ENCODE data around the gene ATP11A.

Gene ATP11A

GRCh38 chr13:112803422-112803821 lies 113.6 kb downstream of the ATP11A start:
- no peak for DNase-seq

DNA sequence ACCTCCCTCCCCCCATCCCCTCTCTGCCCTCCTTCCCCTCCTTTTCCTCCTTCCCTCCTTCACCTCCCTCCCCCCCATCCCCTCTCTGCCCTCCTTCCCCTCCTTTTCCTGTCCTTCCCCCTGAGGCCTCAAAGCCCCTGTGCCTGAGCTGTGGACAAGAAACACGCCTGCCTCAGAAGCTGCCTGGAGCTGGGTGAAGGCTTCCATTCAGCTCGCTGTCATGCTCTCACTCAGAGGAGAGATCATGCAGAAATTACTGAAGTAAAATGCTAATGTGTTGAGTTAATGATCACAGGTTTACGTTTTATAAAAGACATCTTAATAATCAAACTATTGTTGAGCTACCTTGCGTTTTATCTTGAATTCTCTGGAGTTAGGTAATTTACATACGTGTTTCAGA lies 114.5 kb downstream of the ATP11A start:
- no peak for DNase-seq

- no peak for DNase-seq
These were observed 117.2 kb downstream of the ATP11A start for GRCh38 chr13:112806739-112807652.

DNA sequence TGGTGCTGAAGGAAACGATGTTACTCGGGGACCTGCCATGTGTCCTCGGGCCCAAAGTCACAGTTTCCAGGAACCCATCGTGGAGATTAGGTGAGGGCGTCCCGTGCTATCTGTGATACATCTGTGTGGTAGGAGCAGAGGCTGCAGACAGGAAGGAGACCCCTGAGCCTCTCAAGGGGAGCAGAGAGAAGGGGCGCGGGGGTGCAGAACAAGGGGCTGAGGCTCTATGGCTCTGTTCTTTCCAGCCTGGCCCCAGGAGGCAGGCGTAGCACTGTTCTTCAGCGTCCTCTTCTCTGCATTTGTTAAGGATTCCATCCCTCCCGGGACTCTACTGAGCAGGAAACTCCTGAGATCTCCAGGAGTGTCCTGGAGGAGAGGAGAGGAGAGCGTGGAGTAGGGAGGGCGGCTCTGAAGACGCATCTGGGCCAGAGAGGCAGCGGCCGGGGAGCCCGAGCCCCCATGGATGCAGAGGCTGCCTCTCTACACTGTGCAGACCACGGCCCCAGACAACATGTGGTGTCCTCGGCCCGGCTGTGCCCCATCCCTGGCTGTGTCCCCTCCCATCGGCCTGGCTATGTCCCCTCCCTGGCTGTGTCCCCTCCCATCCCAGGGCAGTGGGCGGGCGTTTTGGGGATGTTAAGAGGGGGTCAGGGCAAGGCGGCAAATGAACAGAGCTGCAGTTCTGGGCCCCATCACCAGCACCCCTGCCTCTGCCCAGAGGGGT lies 118.0 kb downstream of the ATP11A start:
- DNase-seq = no peak

DNA sequence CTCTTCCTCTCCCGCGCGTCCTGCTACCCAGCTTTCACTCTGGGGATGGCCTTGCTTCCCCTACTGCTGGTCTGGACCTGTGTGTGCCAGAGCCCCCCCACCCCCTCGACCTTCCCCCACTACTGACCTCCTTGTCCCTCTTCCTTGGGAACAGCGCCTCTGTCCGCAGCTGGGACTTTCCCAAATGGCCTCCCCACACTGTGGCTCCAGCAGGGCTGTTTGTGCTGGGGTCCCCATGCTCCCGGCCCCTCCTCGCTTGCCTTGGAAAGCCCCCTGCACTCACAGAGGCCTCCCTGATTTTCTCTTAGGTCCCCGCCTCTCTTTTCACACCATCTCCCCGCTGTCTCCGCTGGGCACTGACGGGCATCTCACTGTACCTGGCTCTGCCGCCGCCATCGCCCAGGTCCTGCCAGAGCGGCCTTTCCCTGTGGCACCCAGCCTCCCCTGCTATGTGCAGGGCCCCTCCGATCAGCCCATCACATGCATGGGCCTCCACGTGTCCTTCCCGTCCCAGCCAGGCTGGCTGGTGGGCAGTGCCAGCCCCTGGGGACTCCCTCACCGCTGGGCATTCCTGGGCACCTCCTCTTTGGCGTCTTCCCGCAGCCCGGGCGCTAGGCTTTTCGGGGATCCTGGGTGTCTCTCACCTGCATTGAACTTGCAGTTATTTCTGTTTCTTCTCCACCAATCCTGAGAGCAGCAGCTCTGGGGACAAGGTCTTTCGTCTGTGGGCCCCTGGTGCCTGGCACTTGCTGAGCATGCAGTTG lies 118.7 kb downstream of the ATP11A start:
- no peak for DNase-seq

DNA sequence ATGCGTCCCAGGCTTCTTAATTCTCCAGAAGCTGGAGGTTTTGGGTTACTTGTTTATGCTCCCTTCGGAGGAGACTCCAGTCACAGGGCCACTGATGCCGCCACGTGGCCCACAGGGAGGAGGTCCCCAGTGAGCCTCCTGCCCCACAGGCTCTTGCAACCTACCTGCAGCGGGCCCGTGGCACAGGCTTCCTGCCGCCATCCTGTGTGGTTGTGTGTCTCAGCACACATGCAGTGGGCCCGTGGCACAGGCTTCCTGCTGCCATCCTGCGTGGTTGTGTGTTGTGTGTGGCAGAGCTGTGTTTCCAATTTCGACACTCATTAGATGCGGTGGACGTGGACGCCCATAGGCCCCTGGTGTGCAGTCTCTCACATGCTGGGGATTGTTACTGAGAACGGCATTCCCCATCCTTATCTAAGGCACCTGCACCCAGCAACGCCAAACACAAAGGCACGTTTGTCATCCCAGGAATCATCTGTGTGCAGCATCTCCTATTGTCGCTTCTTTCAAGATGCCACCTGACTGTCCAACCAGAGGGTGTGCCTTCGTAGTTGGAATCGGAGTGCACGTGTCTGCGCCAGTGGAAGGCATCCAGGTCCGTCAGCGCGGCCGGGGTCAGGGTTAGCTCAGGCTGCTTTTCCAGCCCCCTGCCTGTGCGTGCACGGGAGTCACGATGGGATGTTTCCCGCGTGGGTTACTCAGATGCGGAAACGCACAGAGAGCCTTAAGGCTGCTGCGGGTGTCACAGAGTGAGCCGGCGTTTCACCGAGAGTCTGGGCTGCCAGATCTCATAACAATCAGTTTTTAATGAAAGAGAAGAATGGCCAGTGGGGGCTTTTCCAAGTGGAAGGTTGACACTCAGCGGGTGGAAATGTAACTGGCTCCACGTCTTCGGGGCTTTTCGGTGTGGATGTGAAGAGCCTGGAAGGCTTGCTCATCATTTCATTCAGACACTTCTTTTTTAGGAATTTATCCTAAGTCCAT lies 119.8 kb downstream of the ATP11A start:
- DNase-seq = no peak

GRCh38 chr13:112810608-112811007 lies 120.8 kb downstream of the ATP11A start:
- DNase-seq = no peak

- no peak for DNase-seq
These were observed 122.6 kb downstream of the ATP11A start for GRCh38 chr13:112812306-112813055.

- no peak for DNase-seq
These were observed 123.7 kb downstream of the ATP11A start for GRCh38 chr13:112813552-112813951.

GRCh38 chr13:112814905-112815585 lies 125.2 kb downstream of the ATP11A start:
- DNase-seq = peak; percentile 12

DNA sequence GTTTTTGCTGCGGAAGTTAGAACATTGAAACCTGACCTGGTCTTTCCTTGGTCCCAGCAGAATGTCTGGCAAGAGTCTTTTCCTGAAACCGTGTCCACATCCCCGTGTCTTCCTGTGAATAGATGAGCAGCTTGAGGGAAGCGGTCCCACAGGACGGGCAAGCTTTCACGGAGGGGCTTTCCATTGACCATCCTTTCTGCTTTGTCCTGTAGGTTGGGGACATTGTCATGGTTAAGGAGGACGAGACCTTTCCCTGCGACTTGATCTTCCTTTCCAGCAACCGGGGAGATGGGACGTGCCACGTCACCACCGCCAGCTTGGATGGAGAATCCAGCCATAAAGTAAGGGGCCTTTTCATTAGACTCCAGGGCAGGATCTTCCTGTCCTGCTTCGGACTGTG lies 126.0 kb downstream of the ATP11A start:
- DNase-seq = no peak

DNA sequence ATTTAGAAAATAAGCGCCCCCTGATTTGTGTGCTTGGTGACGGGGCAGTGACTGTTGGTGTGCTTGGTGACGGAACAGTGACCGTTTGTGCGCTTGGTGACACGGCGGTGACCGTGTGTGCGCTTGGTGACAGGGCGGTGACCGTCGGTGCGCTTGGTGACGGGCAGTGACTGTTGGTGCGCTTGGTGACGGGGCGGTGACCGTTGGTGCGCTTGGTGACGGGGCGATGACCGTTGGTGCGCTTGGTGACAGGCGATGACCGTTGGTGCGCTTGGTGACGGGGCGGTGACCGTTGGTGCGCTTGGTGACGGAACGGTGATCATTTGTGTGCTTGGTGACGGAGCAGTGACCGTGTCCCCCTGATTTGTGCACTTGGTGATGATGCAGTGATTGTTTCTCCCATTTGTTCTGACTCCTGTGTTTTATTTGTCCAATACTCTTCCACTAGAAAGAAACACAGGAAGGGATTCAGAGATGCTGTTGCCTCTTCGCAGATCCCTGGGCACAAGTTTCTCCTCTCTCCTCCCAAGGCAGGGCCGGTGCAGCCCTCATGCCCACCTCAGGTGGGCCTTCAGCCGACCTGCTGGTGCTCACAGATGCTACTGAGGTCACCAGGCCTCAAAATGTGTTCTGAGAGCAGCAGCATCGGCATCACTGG lies 128.3 kb downstream of the ATP11A start:
- no peak for DNase-seq

DNA sequence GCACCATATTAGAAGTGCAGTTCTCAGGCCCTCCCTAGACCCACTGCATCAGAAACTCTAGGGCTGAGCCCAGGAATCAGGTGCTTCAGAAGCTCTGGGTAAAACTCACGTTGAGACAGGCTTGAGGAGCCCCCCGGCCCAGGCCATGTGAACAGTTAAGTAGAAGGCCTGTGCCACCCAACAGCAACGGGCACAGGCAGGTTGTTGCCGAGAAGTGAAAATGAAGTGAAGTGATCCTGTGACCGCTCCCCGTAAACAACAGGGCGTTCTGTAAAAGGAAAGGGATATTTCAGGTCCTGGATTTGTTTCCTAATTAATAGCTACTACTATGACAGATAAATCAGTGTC lies 128.8 kb downstream of the ATP11A start:
- DNase-seq = no peak

DNA sequence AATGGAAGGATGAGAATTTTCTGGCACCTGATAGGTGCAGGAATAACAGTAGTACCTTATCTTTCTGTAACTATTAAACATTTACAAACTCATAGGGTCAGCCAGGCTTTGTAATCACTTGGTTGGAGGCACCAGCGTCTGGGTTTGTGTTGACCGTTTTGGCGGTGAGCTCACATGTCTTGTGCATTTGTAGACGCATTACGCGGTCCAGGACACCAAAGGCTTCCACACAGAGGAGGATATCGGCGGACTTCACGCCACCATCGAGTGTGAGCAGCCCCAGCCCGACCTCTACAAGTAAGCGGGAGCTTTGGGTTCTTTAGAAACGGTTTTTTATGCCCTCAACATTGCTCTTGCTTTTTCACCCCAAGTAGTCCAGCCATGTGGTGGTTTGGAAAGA lies 129.3 kb downstream of the ATP11A start:
- no peak for DNase-seq

- DNase-seq = no peak
These were observed 130.0 kb downstream of the ATP11A start for GRCh38 chr13:112819816-112820215.

DNA sequence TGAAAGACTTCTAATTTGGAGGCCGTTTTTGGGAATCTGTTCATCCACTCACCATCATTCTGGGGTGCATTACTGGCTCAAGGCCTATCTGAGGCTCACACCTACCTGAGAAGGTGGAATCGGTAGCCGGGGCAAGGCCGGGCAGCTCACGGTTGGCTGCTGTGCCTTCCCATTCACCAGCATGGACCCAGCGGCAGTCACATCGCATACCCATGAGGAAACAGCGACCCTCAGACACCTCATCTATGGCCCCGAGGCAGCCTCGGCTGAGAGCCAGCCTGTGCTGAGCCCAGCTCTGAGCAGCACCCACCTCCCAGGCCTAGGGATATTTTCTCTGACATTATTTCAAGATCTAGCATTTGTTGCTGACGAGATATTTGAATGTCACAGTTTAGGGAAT lies 130.5 kb downstream of the ATP11A start:
- DNase-seq = no peak

DNA sequence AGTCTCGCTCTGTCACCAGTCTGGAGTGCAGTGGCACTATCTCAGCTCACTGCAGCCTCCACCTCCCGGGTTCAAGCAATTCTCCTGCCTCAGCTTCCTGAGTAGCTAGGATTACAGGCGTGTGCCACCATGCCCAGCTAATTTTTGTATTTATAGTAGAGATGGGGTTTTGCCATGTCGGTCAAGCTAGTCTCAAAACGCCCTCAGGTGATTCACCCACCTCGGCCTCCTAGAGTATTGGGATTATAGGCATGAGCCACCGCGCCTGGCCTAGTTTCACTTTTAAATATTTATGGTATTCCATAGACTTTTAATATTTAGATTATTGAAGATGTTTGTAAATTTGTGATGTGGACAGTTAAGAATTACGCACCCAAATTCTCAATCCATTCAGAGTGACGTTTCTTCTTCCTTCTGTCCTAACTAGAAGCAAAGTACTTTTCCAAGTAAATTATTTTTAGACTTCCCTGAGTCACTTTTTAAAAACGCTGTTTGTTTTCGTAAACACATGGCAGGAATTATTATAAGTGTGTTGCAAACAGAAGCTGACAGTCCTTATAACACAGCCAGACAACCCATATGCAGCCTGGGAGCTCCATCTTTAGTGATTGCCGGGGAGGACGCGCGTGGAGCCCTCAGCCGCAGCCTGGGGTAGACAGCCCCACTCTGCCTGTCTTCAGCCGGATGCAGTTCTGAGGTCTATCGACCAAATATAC lies 131.7 kb downstream of the ATP11A start:
- DNase-seq = no peak

DNA sequence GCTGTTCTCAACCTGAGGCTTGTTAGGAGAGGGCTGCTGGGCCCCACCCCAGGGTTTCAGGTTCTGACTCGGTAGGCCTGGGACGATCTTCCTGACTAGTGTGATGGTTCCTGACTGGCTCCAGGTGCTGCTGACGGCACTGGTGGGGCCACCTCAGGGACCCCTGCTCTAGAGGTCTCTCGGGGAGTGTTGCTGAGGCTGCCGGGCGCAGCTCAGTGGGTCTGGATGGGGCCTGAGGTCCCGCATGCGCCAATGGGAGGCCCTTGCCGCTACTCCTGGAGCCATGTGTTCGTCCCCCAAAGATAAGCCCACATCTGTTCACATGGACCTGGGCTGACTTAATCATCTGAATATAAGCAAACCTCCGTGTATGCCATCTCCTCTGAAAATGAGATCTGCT lies 133.0 kb downstream of the ATP11A start:
- no peak for DNase-seq

GRCh38 chr13:112824429-112824828 lies 134.6 kb downstream of the ATP11A start:
- no peak for DNase-seq

DNA sequence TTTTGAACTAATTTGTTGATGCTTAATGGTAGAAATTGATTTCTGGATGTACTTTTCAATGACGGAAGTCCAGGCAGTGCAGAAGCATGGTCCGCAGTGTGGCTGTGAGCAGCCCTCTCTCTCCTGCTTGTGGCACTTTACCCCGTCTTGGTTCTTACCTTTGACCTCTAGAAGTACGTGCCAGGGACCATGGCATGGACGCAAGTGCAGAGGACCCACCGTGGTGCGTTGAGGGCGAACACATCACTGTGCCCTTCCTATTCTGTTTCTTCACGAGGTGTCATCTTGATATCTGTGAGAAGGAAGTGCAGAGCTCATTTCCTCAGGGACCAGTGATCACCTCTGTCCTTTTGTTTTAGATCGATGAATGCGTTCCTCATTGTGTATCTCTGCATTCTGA lies 135.2 kb downstream of the ATP11A start:
- no peak for DNase-seq
